ENCODE data around the gene SNRNP48. TPM values are rescaled to one million over a fixed set of nuclear protein-coding genes. Genes with fewer than 3 reads are reported as not detected.

Gene SNRNP48
- total RNA-seq, 1 experiment from 2014 or later, result 26.2 TPM

GRCh38 chr6:7544597-7544996 lies 45.4 kb upstream of the SNRNP48 start:
- H3K27ac ChIP-seq (ENCODE audit: low read depth, low read length), result no peak overlapping the region
- no peaks in the 10 kb centered on the region for H3K36me3 ChIP-seq (ENCODE audit: control insufficient read depth in 1 of 2, insufficient read depth in 2 of 2, low read length in 2 of 2)
- no peaks in the 10 kb centered on the region for H3K9me2 ChIP-seq (ENCODE audit: insufficient read depth)
- peaks cover 37 to 57% of the 10 kb centered on the region in 2 experiments for H3K4me1 ChIP-seq (ENCODE audit: control insufficient read depth in 1 of 2, insufficient read depth in 2 of 2, low read length in 2 of 2)
- H3K9me3 ChIP-seq (ENCODE audit: control insufficient read depth in 1 of 2, insufficient read depth in 1 of 2, low read depth in 1 of 2, low read length in 2 of 2), result no peaks in the 10 kb centered on the region
- CTCF ChIA-PET, result no interaction called here
- TF ChIP-seq REST (IDR thresholded peaks at IDR 0.05; ENCODE audit: low read depth) (no peak), SRF (IDR thresholded peaks at IDR 0.05; ENCODE audit: low read depth) (no peak), ZBTB33 (IDR thresholded peaks at IDR 0.05; ENCODE audit: extremely low read depth, insufficient replicate concordance, low read length) (no peak), EZH2 (IDR thresholded peaks at IDR 0.05) (no peak), JUND (IDR thresholded peaks at IDR 0.05) (no peak), POLR2A (IDR thresholded peaks at IDR 0.05; ENCODE audit: borderline replicate concordance, extremely low read depth, insufficient read depth, insufficient read length) (no peak), CEBPB (IDR thresholded peaks at IDR 0.05; ENCODE audit: low read depth) (no peak), ZNF274 (IDR thresholded peaks at IDR 0.05; ENCODE audit: low read depth, low read length) (no peak), RAD21 (IDR thresholded peaks at IDR 0.05; ENCODE audit: low read depth) (no peak), CTCF (IDR thresholded peaks at IDR 0.05 in 2 of 3, conservative IDR thresholded peaks at IDR 0.05 in 1 of 3; ENCODE audit: borderline replicate concordance in 1 of 3, insufficient read depth in 1 of 3, low read depth in 2 of 3, low read length in 2 of 3) (no peak), TCF7L2 (IDR thresholded peaks at IDR 0.05; ENCODE audit: borderline replicate concordance, extremely low read depth, insufficient read depth, insufficient read length) (no peak), CBX3 (IDR thresholded peaks at IDR 0.05; ENCODE audit: low read depth) (no peak), SIN3A (IDR thresholded peaks at IDR 0.05; ENCODE audit: low read depth) (no peak), EZH2phosphoT487 (IDR thresholded peaks at IDR 0.05; ENCODE audit: borderline replicate concordance) (no peak), POLR2AphosphoS5 (IDR thresholded peaks at IDR 0.05; ENCODE audit: low read depth, low read length) (no peak), ELF1 (IDR thresholded peaks at IDR 0.05; ENCODE audit: borderline replicate concordance, low read depth) (no peak), EGR1 (IDR thresholded peaks at IDR 0.05; ENCODE audit: low read depth) (no peak)
- peaks cover 74% of the 10 kb centered on the region for H3K79me2 ChIP-seq (ENCODE audit: insufficient read depth, low read length)
- no peak overlapping the region for H3K4me2 ChIP-seq (ENCODE audit: low read length)
- POLR2A ChIA-PET, result no interaction called here
- H3K9ac ChIP-seq (ENCODE audit: low read length), result no peak overlapping the region
- no peak overlapping the region for H3K4me3 ChIP-seq (replicated peaks in 1 of 2; ENCODE audit: low read depth in 1 of 2, low read length in 2 of 2)
- no peaks in the 10 kb centered on the region for H4K20me1 ChIP-seq (ENCODE audit: insufficient read depth)
- no peaks in the 10 kb centered on the region for H3K27me3 ChIP-seq (ENCODE audit: insufficient read depth, low read length)
- intact Hi-C loops (cut with micrococcal nuclease), result loop anchor here (5.0 kb wide), 2 partner anchors 77 to 117 kb away; no protein-coding TSS in a partner anchor
- ATAC-seq (no peak), DNase-seq (ENCODE audit: low read depth, low spot score) (no peak)
- H2AFZ ChIP-seq (ENCODE audit: low read depth, low read length, poor library complexity, severe bottlenecking), result no peak overlapping the region
- RAD21 ChIA-PET (ENCODE audit: low non-redundant PET in 1 of 2, low total read pairs in 2 of 2, uncharacterized antibody in 2 of 2, unreplicated experiment in 2 of 2), result no interaction called here
- no TSS peak for BruUV-seq (replicated peaks)

Measured in HCT116 (cell line).